GM21825 (cell line): ENCODE results near the gene AICDA.

ENCODE experiments used
- ATAC-seq: cut with Tn5 transposase; IDR thresholded peaks from one replicate; pipeline ENCODE4 v1.9.1; 2021; ENCODE audit warnings: mild to moderate bottlenecking, moderate library complexity; ENCODE audit not compliant: unreplicated experiment

The AICDA gene

DNA sequence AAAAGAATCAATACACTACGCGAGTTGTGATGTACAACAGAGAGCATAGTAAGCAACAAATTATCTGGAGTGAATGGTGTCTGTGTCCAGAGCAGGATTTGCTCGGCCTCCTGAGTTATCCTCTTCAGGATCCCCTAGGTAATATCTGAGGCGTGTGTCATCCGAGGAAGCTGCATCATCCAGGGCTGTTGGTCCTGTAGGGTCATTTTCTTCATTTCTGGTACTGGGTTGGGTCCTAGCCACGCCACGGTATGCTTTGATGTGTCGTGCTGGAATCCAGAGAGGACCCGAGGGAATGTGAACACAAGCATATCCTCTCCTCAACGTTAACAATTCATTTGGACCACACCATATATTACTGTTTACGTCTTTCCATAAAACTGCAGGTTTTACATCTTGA is 53.0 kb downstream of the AICDA start:
- ATAC-seq: no peak

GRCh38 chr12:8556531-8557097 is 56.0 kb downstream of the AICDA start:
- ATAC-seq: no peak

GRCh38 chr12:8554451-8555195 is 58.0 kb downstream of the AICDA start:
- no peak for ATAC-seq

- ATAC-seq: no peak
These were observed 59.5 kb downstream of the AICDA start for GRCh38 chr12:8553088-8553627.
